ENCODE results near the gene CCDC61.

Gene CCDC61

DNA sequence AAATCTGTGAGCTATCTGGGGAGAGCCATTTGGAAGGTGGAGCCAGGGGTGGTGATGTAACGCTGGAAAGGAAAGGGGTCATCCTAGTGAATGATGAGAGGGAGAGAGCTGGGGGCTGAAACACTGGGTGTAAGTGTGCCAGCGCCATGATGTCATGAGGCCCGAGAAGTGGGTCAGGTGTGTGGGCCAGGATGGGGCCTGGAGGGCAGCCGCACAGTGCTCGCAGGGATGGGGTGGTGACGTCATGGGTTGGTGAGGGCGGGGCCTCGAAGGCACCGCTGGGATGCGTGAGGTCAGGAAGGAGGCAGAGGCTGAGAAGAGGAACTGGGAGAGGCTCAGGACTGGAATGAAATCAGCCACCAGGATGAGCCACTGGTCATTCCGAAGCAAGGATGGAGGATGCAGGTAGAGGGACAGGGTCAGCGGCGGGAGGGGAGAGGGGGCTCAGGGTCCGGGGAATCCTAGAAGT is 4.4 kb downstream of the CCDC61 start:
- Mint-ChIP-seq H3K27ac (no peak overlapping the region), H3K9me3 (no peaks in the 10 kb centered on the region), H3K36me3 (peaks cover 11% of the 10 kb centered on the region), H3K4me3 (peak overlapping the region; percentile 58), H3K4me1 (peaks cover 42% of the 10 kb centered on the region), H3K27me3 (no peaks in the 10 kb centered on the region)

GRCh38 chr19:46000491-46001246 is 5.4 kb downstream of the CCDC61 start:
- Mint-ChIP-seq H3K27ac (peak overlapping the region; percentile 14), H3K4me1 (peaks cover 42% of the 10 kb centered on the region), H3K4me3 (peak overlapping the region; percentile 51), H3K36me3 (peaks cover 11% of the 10 kb centered on the region), H3K27me3 (no peaks in the 10 kb centered on the region), H3K9me3 (no peaks in the 10 kb centered on the region)

- Mint-ChIP-seq H3K9me3 (no peaks in the 10 kb centered on the region), H3K36me3 (peaks cover 7% of the 10 kb centered on the region), H3K4me3 (no peak overlapping the region), H3K4me1 (peaks cover 29% of the 10 kb centered on the region), H3K27me3 (no peaks in the 10 kb centered on the region), H3K27ac (no peak overlapping the region)
These were observed 7.5 kb downstream of the CCDC61 start for GRCh38 chr19:46002678-46003275.

DNA sequence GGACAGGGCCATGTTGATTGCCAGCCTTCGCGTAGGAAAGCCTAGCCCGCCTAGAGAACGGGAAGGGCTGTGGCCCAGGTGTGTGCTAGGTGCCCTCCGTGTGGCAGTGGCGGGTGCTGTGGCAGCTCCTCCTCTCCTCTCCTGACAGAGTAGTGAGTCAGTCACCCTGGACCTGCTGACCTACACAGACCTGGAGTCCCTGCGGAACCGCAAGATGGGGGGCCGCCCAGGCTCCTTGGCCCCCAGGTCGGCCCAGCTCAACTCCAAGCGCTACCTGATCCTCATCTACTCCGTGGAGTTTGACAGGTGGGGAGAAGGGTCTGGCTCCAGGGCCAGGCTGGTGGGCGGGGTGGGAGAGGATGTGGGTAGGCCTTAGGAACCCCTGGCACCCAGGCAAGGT is 11.1 kb downstream of the CCDC61 start:
- peaks cover 3% of the 10 kb centered on the region for H3K36me3 Mint-ChIP-seq
- H3K4me1 Mint-ChIP-seq: peaks cover 1% of the 10 kb centered on the region
- H3K4me3 Mint-ChIP-seq: no peak overlapping the region
- no peak overlapping the region for H3K27ac Mint-ChIP-seq
- no peaks in the 10 kb centered on the region for H3K27me3 Mint-ChIP-seq
- no peaks in the 10 kb centered on the region for H3K9me3 Mint-ChIP-seq

DNA sequence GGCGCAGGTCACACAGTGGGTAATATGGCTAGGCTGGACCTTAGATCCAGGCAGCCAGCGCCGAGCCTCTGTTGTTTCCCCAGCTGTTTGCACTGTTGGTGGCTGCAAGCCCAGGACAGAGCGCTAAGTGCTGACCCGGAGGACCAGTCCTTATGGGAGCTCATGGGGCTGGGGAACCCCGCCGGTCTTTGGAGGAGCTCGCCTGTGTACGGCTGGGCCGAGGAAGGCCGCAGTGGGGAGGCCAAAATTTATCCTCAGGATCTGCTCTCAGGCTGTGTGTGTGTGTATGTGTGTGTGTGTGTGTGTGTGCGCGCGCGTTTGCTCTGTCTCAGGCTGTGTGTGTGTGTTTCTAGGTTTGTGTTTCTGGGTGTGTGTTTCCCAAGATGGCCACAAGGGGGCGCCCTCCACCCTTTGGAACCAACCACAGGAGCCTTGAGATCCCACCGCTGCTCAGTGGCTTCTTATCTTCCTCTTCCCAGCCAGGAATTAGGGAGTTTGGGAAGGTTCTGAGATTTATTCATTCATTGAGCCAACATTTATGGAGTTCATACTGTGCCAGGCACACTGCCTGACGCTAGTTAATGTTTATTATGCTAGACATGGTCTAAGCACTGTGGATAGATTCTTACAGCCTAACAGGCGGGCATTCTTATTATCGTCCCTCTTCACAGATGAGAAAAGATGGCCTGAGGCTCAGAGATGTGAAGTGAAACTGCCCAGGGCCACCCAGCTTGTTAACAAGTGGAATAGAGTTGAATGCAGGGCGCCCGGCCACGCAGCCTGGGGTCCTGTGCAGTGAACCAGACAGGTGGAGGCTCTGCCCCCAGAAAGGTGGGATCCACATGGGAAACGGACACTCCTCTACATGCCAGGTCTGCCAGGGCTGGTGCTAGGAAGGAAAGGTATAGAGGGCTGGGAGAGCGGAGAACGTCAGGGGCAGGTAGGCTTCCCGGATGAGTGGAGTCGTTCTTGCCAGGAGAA is 14.6 kb downstream of the CCDC61 start:
- Mint-ChIP-seq H3K27ac (no peak overlapping the region), H3K36me3 (peaks cover 3% of the 10 kb centered on the region), H3K4me1 (peaks cover 6% of the 10 kb centered on the region), H3K27me3 (peaks cover 5% of the 10 kb centered on the region), H3K9me3 (no peaks in the 10 kb centered on the region), H3K4me3 (no peak overlapping the region)

GRCh38 chr19:46014534-46014933 is 19.3 kb downstream of the CCDC61 start:
- peaks cover 21% of the 10 kb centered on the region for H3K4me1 Mint-ChIP-seq
- no peaks in the 10 kb centered on the region for H3K9me3 Mint-ChIP-seq
- H3K27ac Mint-ChIP-seq: no peak overlapping the region
- H3K27me3 Mint-ChIP-seq: peaks cover 10% of the 10 kb centered on the region
- H3K4me3 Mint-ChIP-seq: peak overlapping the region; percentile 60
- no peaks in the 10 kb centered on the region for H3K36me3 Mint-ChIP-seq

GRCh38 chr19:46014941-46015686 is 19.8 kb downstream of the CCDC61 start:
- Mint-ChIP-seq H3K4me3 (peak overlapping the region; percentile 81), H3K4me1 (peaks cover 21% of the 10 kb centered on the region), H3K27ac (peak overlapping the region; percentile 17), H3K36me3 (no peaks in the 10 kb centered on the region), H3K9me3 (no peaks in the 10 kb centered on the region), H3K27me3 (peaks cover 10% of the 10 kb centered on the region)

DNA sequence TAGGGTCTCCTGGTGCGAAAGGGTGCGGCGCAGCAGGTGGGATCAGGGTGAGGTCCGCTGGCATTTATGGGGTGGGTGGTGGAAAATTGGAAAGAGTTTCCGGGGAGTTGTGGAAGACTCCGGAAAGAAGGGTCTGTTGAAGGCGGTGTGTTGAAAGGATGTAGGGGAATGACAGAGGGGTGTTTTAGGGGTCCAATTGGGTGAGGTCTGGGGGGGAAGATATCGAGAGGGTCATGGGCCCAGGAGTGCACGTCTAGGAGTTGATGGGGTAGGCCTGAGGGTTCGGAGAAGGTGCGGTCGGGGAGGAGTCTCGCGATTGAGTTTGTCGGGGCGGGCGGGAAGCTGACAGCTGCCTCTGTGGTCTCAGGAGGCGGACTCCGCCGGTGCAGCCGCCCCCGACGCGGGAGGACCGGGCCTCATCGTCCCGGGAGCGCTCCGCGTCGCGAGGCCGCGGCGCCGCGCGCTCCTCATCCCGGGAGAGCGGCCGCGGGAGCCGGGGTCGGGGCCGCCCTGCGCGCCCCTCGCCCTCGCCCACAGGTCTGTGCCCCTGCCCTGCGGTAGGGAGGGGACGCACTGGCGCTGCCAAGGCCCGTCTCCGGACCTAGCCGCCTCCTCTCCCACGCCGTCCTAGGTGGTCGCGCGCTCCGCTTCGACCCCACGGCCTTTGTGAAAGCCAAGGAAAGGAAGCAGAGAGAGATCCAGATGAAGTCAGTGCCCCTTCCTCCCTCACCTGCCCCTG is 20.6 kb downstream of the CCDC61 start:
- no peaks in the 10 kb centered on the region for H3K36me3 Mint-ChIP-seq
- peak overlapping the region; percentile 17 for H3K27ac Mint-ChIP-seq
- no peaks in the 10 kb centered on the region for H3K9me3 Mint-ChIP-seq
- H3K27me3 Mint-ChIP-seq: peaks cover 10% of the 10 kb centered on the region
- H3K4me1 Mint-ChIP-seq: peaks cover 21% of the 10 kb centered on the region
- peak overlapping the region; percentile 89 for H3K4me3 Mint-ChIP-seq

GRCh38 chr19:46016426-46017094 is 21.3 kb downstream of the CCDC61 start:
- H3K4me1 Mint-ChIP-seq: peaks cover 21% of the 10 kb centered on the region
- peaks cover 10% of the 10 kb centered on the region for H3K27me3 Mint-ChIP-seq
- H3K27ac Mint-ChIP-seq: peak overlapping the region; percentile 6
- H3K4me3 Mint-ChIP-seq: peak overlapping the region; percentile 89
- H3K9me3 Mint-ChIP-seq: no peaks in the 10 kb centered on the region
- H3K36me3 Mint-ChIP-seq: no peaks in the 10 kb centered on the region

- Mint-ChIP-seq H3K4me3 (peak overlapping the region; percentile 89), H3K27me3 (peaks cover 10% of the 10 kb centered on the region), H3K27ac (no peak overlapping the region)
These were observed 21.8 kb downstream of the CCDC61 start for GRCh38 chr19:46017095-46017429.

DNA sequence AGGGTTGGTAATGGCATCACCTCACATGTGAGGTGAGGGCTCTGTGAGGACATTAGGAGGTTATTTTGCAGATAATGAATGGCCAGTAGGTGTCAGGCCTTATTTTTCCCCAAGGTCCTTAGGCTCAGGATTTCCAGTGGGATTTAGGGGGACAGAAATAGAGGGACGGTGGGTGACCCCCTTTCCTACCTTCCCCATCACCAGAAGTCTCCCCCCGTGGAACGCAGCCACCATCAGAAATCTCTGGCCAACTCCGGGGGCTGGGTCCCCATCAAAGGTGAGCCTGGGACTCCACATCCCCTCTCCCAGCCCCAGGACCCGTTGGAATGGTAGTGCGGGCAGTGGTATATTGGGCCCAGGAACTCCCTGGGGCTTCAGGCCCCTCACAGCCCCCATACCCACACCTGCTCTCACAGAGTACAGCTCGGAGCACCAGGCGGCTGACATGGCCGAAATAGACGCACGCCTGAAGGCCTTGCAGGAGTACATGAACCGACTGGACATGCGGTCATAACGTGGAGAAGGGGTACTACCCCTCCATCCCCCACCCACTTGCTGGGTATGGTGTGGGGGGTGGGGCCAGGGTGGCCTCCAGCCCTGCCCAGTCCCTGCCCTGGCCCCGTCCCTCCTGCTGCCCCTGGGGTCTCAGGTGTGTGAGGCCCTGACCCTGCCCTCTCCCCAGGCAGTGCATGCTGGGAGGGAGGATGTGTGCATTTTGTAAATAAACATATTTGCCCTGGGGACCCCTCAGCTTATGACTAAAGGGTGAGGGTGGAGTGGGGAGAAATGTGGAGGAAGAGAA is 22.8 kb downstream of the CCDC61 start:
- no peak overlapping the region for H3K27ac Mint-ChIP-seq
- H3K4me3 Mint-ChIP-seq: no peak overlapping the region
- peaks cover 10% of the 10 kb centered on the region for H3K27me3 Mint-ChIP-seq

More at GRCh38 chr19:46017095-46017429, 21.8 kb downstream of the CCDC61 start:
- Mint-ChIP-seq H3K4me1 (peaks cover 21% of the 10 kb centered on the region), H3K9me3 (no peaks in the 10 kb centered on the region), H3K36me3 (no peaks in the 10 kb centered on the region)

DNA sequence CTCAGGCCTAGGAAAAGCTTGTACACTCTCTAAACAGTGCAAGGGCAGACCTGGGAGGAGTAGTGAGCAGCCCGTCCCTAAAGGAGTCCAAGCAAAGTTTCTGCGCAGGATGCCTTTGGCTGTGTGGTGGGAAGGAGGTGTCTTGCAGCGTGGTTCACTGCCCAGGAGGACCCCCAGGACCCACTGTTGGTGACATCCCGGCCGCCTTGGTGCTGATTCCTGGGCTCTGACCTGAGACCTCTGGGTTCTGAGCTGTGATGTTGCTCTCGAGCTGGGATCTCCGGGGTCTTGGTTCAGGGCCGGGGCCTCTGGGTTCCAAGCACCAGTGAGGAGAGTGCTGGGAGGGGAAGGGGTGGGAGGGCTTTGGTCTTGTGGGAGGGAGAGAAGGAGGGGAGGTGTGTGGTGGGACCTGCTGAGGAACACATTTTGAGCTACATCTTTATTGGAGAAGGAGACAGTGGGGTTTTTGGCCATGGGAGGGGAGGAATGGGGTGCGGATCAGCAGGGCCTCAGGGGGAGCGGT is 23.5 kb downstream of the CCDC61 start:
- Mint-ChIP-seq H3K27ac (no peak overlapping the region), H3K4me1 (peaks cover 21% of the 10 kb centered on the region), H3K9me3 (no peaks in the 10 kb centered on the region), H3K27me3 (peaks cover 12% of the 10 kb centered on the region), H3K4me3 (no peak overlapping the region), H3K36me3 (no peaks in the 10 kb centered on the region)

More for the DNA sequence above, 22.8 kb downstream of the CCDC61 start:
- H3K4me1 Mint-ChIP-seq: peaks cover 21% of the 10 kb centered on the region
- no peaks in the 10 kb centered on the region for H3K9me3 Mint-ChIP-seq
- no peaks in the 10 kb centered on the region for H3K36me3 Mint-ChIP-seq

- Mint-ChIP-seq H3K4me3 (no peak overlapping the region), H3K4me1 (peaks cover 20% of the 10 kb centered on the region), H3K9me3 (no peaks in the 10 kb centered on the region), H3K36me3 (no peaks in the 10 kb centered on the region), H3K27ac (no peak overlapping the region), H3K27me3 (peaks cover 16% of the 10 kb centered on the region)
These were observed 24.0 kb downstream of the CCDC61 start for GRCh38 chr19:46019270-46019669.

Data from activated naive CD4-positive, alpha-beta T cell treated with anti-CD3 and anti-CD28 coated beads, Interleukin-2, amount 50 U/mL, for 24 hours (primary cell).